K562 (cell line): ENCODE results near the gene PPA2. TPM values are rescaled to one million over a fixed set of nuclear protein-coding genes. Genes with fewer than 3 reads are reported as not detected.

Source experiments
- ATAC-seq: fragments of 200-7000 bp; cut with Tn5 transposase; 3 replicates; pipeline ENCODE4 v1.9.1; 2020; ENCODE audit warnings: moderate library complexity
- BruUV-seq: library from RNA; stranded (reverse); fragments of 400-500 nt; replicated peaks from 2 replicates; lab custom pipeline; 2021; lab: Mats Ljungman, UMichigan
- CTCF ChIA-PET: fragments of 300-600 bp; formaldehyde crosslinking; extraction: SDS; loops from one replicate; lab custom pipeline; 2021; ENCODE audit warnings: low intra/inter-chr PET ratio; lab: Yijun Ruan, JAX
- POLR2A ChIA-PET: fragments of 300-600, 350-650 bp; sonication (Branson Sonifier 250); formaldehyde crosslinking; extraction: SDS; loops from one replicate; lab custom pipeline; 2021; ENCODE audit warnings: antibody characterized with exemption, inconsistent platforms; lab: Yijun Ruan, JAX
- DNase-seq, 4 experiments: peaks; one replicate each; pipeline versions ENCODE4 v3.0.0 to v3.0.0-alpha.2; 2011 to 2018; ENCODE audit warnings: low spot score in 3 of 4, mixed read lengths in 3 of 4; ENCODE audit errors: extremely low read depth in 1 of 4
- FAIRE-seq: peaks from 2 replicates; lab custom pipeline; 2011; peaks lifted over from hg19 to GRCh38; lab: Jason Lieb, UNC
- H2AFZ ChIP-seq: 2 replicates; pipeline ENCODE4 v1.6.0; 2011; ENCODE audit warnings: low read depth, low read length, control low read depth, inconsistent platforms
- H3K27ac ChIP-seq: fragments of 200-600 bp; 3 replicates; pipeline ENCODE4 v1.8.0; 2011; ENCODE audit warnings: low read depth, mild to moderate bottlenecking, control low read depth, inconsistent platforms, low read length, moderate library complexity, mixed read lengths; ENCODE audit errors: extremely low read depth
- H3K27me3 ChIP-seq, 2 experiments: fragments of 300-600 bp in 1 of 2; 2 replicates in 1 of 2; 3 replicates in 1 of 2; pipeline versions ENCODE4 v1.6.0 to v1.8.0; 2011; ENCODE audit warnings: inconsistent platforms in 2 of 2, low read length in 2 of 2, mild to moderate bottlenecking in 1 of 2, mixed read lengths in 1 of 2, moderate library complexity in 1 of 2; ENCODE audit not compliant: control insufficient read depth in 2 of 2, insufficient read depth in 2 of 2
- H3K36me3 ChIP-seq: fragments of 300-600 bp; 3 replicates; pipeline ENCODE4 v1.8.0; 2011; ENCODE audit warnings: mild to moderate bottlenecking, low read length, inconsistent platforms; ENCODE audit not compliant: control insufficient read depth, insufficient read depth
- H3K4me1 ChIP-seq, 2 experiments: fragments of 200-600 bp in 1 of 2; replicated peaks in 1 of 2; 2 replicates in 1 of 2; 3 replicates in 1 of 2; pipeline versions ENCODE4 v1.5.1 to v1.8.0; 2011; ENCODE audit warnings: inconsistent platforms in 2 of 2, low read length in 2 of 2, mild to moderate bottlenecking in 1 of 2, mixed read lengths in 1 of 2, moderate library complexity in 1 of 2; ENCODE audit not compliant: control insufficient read depth in 2 of 2, insufficient read depth in 2 of 2
- H3K4me2 ChIP-seq: 2 replicates; pipeline ENCODE4 v1.6.1; 2011; ENCODE audit warnings: low read length, control low read depth, inconsistent platforms, mixed read lengths; ENCODE audit not compliant: insufficient read depth
- H3K4me3 ChIP-seq: fragments of 200-600 bp; sonication (generic), shearing (Covaris generic); 2 replicates; pipeline ENCODE4 v1.5.1; 2016; ENCODE audit warnings: control low read depth, inconsistent platforms
- H3K79me2 ChIP-seq: fragments of 200-600 bp; 3 replicates; pipeline ENCODE4 v1.8.0; 2011; ENCODE audit warnings: low read length, inconsistent platforms; ENCODE audit not compliant: control insufficient read depth, insufficient read depth
- H3K9ac ChIP-seq, 2 experiments: 2 replicates each; pipeline versions ENCODE4 v1.6.0 to v1.6.1; 2011; ENCODE audit warnings: low read depth in 2 of 2, low read length in 2 of 2, control low read depth in 1 of 2, inconsistent platforms in 1 of 2, mild to moderate bottlenecking in 1 of 2, mixed read lengths in 1 of 2; ENCODE audit not compliant: insufficient read depth in 1 of 2
- H3K9me1 ChIP-seq: one replicate; pipeline ENCODE4 v1.6.0; 2011; ENCODE audit warnings: inconsistent platforms, mild to moderate bottlenecking, low read length, moderate library complexity; ENCODE audit not compliant: control insufficient read depth, insufficient read depth
- H3K9me3 ChIP-seq: replicated peaks from 2 replicates; pipeline ENCODE4 v1.5.1; 2011; ENCODE audit warnings: low read depth, low read length, inconsistent platforms; ENCODE audit not compliant: control insufficient read depth, insufficient read depth
- H4K20me1 ChIP-seq: replicated peaks from 2 replicates; pipeline ENCODE4 v1.6.1; 2011; ENCODE audit warnings: low read length, inconsistent platforms, mixed read lengths; ENCODE audit not compliant: control insufficient read depth, insufficient read depth
- CXXC5 ChIP-seq: fragments of 250-450 bp; sonication (Bioruptor Pico); IDR thresholded peaks from 2 replicates; pipeline ENCODE4 v1.8.0; 2022; ENCODE audit warnings: inconsistent platforms, mild to moderate bottlenecking, moderate library complexity
- FOXJ2 ChIP-seq: fragments of 200-800 bp; sonication (Bioruptor generic); IDR thresholded peaks from 2 replicates; pipeline ENCODE4 v1.6.1; 2016; ENCODE audit warnings: missing genetic modification characterization, missing compliant biosample characterization
- HMBOX1 ChIP-seq: sonication (generic); IDR thresholded peaks from 2 replicates; pipeline ENCODE4 v1.6.1; 2016
- HMGN3 ChIP-seq: IDR thresholded peaks from 2 replicates; pipeline ENCODE4 v1.6.1; 2011; ENCODE audit warnings: borderline replicate concordance, low read depth, mild to moderate bottlenecking, mixed read lengths, low read length; ENCODE audit not compliant: insufficient read length; ENCODE audit errors: extremely low read depth
- MCM2 ChIP-seq: fragments of 450-650 bp; IDR thresholded peaks from 2 replicates; pipeline ENCODE4 v1.6.1; 2017; ENCODE audit warnings: low read depth, mild to moderate bottlenecking
- POLR2G ChIP-seq: fragments of 200-400 bp; formaldehyde crosslinking; IDR thresholded peaks from 2 replicates; pipeline ENCODE4 v1.6.1; 2017; ENCODE audit warnings: low read depth, mild to moderate bottlenecking, antibody characterized with exemption, low read length, moderate library complexity
- TAF7 ChIP-seq: fragments of 450-650 bp; IDR thresholded peaks from 2 replicates; pipeline ENCODE4 v1.6.1; 2016; ENCODE audit warnings: missing genetic modification characterization, missing compliant biosample characterization
- ZNF133 ChIP-seq: fragments of 250-450 bp; sonication (Bioruptor Pico); IDR thresholded peaks from 2 replicates; pipeline ENCODE4 v1.4.0; 2020; ENCODE audit warnings: mild to moderate bottlenecking
- ZNF175 ChIP-seq: fragments of 200-800 bp; sonication (Bioruptor generic); IDR thresholded peaks from 2 replicates; pipeline ENCODE4 v1.6.1; 2016; ENCODE audit warnings: low read depth, mild to moderate bottlenecking, missing genetic modification characterization, missing compliant biosample characterization
- ZNF407 ChIP-seq: fragments of 450-650 bp; IDR thresholded peaks from 2 replicates; pipeline ENCODE4 v1.6.1; 2016; ENCODE audit warnings: low read depth
- WGBS: fragments of 100-300 bp; shearing (Covaris generic); methylation state at CpG from one replicate; pipeline ENCODE4 v1.1.6; 2016; ENCODE audit warnings: low coverage, mixed read lengths; ENCODE audit not compliant: insufficient coverage; ENCODE audit errors: missing lambda C conversion rate; 5-methylcytosine and 5-hydroxymethylcytosine counted together
- in situ Hi-C: fragments of 300-500 bp; cut with MboI; formaldehyde crosslinking; loops from 4 replicates; pipeline ENCODE4 v1.15.0; 2018; ENCODE audit warnings: inconsistent platforms, mixed read lengths
- intact Hi-C: fragments of 100-400 bp; cut with micrococcal nuclease; formaldehyde crosslinking; loops from 2 replicates; pipeline ENCODE4 v1.14.2; 2022
- polyA plus RNA-seq, 8 experiments: library from polyadenylated mRNA; depleted of rRNA in 4 of 8; stranded (reverse) in 5 of 8; unstranded in 3 of 8; fragments of >200 nt; fragmentation: Nextera tagmentation in 2 of 8; fragmentation: Illumina TruSeq in 1 of 8; extraction: Ambion mirVana in 2 of 8; extraction: Trizol in 1 of 8; gene quantifications; 2 replicates each; pipeline versions ENCODE4 v1.2.1 to v1.2.3, GENCODE V29; 2011 to 2014; ENCODE audit warnings: inconsistent platforms in 1 of 8, missing spikeins in 1 of 8
- total RNA-seq, 7 experiments: library from RNA; depleted of rRNA in 6 of 7; stranded (reverse); fragments of >200 nt in 6 of 7; fragmentation: Illumina TruSeq in 2 of 7; extraction: Trizol in 2 of 7; gene quantifications; 2 replicates each; pipeline versions ENCODE4 v1.2.1 to v1.2.3, GENCODE V29; 2011 to 2021; ENCODE audit warnings: low replicate concordance in 1 of 7

The PPA2 gene
- total and polyA plus RNA-seq, 9 of the 15 experiments (the other 6 are each of a cell fraction or from before 2014, with no cell fraction given): 48.3 to 190 (median 109) TPM

DNA sequence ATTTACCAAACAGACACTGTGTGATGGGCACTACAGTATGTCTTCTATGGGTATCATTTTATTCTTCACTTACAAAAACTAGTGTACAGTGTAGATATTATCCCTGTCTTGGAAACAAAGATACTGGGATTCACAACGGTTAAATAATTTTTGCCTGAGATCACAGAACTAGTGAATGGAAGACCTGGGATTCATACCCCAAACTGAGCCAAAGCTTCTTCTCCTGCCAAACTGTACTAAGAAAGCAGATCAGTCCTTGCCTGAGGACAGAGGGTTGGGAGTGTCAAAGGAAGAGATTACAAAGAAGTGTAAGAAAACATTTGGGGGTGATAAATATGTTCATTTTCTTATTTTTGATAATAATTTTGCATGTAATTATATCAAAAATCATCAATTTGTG is 43.1 kb downstream of the PPA2 start (continued):
- TF ChIP-seq TAF7 (tag) (no peak), POLR2G (no peak)

GRCh38 chr4:105426187-105426897 is 47.5 kb downstream of the PPA2 start:
- Histone ChIP-seq H2AFZ (no peak overlapping the region), H3K4me3 (no peak overlapping the region), H3K9ac (no peak overlapping the region), H3K27ac (no peak overlapping the region), H3K9me1 (no peaks in the 10 kb centered on the region), H4K20me1 (no peaks in the 10 kb centered on the region), H3K4me1 (no peaks in the 10 kb centered on the region), H3K4me2 (no peak overlapping the region), H3K79me2 (no peaks in the 10 kb centered on the region), H3K9me3 (0 out of 2 replicates have a peak, but pooled peaks cover 2% of the 10 kb centered on the region), H3K27me3 (no peaks in the 10 kb centered on the region), H3K36me3 (peaks cover 52% of the 10 kb centered on the region; the same call in 1 of the 3 replicates)
- BruUV-seq: no TSS peak
- ChIA-PET CTCF (no interaction called here), POLR2A (no interaction called here)
- WGBS: 90% methylated on average over 11 of the region's 12 CpGs
- ATAC-seq: no peak
- in situ Hi-C loops: no loop called here
- no peak for FAIRE-seq
- intact Hi-C loops: no loop called here
- DNase-seq: no peak
- no peak for TF ChIP-seq ZNF175 (CRISPR knock-in tag)
- no peak for TF ChIP-seq HMGN3
- no peak for TF ChIP-seq HMBOX1
- no peak for TF ChIP-seq ZNF133
- TF ChIP-seq POLR2G: no peak
- TF ChIP-seq CXXC5 (CRISPR knock-in tag): no peak
- TF ChIP-seq MCM2: no peak
- no peak for TF ChIP-seq FOXJ2
- no peak for TF ChIP-seq ZNF407
